Measurements from ENCODE around the gene TMEM63A.

The TMEM63A gene

DNA sequence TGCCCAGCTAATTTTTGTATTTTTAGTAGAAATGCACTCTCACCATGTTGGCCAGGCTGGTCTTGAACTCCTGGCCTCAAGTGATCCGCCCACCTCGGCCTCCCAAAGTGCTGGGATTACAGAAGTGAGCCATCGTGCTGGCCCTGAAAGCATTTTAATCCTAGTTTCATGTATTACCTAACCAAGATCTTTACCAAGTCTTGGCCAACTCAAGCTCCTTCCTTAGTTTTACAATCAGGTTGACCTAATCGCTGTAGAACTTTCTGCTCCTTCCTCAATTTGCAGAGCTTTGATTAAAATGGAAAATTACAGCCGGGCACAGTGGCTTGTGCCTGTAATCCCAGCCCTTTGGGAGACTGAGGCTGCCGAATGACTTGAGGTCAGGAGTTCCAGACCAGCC lies 3.2 kb upstream of the TMEM63A start:
- no peak for DNase-seq (ENCODE audit: low read depth)

DNA sequence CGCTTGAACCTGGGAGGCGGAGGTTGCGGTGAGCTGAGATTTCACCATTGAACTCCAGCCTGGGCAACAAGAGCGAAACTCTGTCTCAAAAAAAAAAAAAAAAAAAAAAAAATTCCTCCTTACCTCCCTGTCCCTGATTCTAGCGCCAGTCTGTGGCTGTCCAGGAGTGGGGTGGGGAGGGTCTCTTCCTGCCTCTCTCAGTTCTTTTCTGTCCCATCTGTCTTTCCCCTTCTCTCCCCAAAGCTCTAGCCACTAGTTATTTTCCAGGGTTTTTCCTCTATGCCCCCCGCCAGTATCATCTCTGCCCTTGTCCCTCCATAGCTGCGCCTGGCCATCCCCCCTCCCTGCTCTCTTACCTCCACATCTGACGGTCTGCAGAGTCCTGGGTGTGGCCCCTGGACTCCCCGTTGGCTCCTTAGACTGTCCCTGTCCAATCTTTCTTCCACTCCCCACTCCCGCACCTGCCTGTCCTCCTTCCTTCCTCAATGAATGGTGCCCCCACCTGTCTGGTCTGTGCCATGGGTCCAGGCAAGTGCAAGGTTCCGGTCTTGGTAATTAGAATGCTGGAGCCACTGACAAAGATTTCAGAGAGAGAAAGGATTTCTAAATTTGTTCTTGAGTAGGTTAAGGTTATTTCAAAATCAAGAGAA lies 1.6 kb upstream of the TMEM63A start:
- DNase-seq (ENCODE audit: low read depth), result no peak

DNA sequence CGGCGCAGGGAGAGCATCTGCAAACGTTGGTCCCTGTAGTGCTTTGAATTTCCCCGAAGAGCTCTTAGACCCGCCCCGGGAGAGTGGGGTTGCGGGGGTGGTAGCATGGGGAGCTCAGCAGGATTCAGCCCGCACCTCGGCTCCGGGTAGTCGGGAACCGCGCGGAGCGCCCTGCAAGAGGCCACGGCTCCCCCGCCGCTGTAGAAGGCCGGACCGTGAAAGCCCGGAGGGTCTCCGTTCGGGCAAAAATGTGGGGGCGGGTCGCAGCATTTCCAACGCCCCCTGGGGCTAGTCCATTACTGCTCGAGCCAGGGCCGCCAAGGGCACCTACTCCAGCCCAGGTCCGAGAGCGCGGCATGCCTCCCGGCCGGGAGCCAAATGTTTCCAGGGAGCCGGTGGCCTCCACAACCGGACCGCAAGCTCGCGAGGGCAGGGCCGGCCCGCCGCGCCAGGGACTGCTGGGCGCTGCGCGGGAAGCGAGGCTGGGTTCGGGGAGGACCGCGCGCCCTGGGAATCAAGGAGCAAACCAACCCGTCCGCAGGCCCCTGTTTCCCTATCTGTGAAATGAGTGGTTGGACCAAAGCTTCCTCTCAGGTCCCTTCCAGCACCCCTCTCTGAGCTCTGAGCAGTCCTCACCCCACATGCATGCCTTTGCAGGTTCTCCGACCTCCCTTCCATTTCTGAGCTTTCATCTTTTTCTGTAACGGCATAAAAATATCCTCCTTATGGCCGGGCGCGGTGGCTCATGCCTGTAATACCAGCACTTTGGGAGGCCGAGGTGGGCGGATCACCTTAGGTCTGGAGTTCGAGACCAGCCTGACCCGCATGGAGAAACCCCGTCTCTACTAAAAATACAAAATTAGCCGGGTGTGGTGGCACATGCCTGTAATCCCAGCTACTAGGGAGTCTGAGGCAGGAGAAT lies 775 bp upstream of the TMEM63A start:
- DNase-seq (ENCODE audit: low read depth), result no peak

DNA sequence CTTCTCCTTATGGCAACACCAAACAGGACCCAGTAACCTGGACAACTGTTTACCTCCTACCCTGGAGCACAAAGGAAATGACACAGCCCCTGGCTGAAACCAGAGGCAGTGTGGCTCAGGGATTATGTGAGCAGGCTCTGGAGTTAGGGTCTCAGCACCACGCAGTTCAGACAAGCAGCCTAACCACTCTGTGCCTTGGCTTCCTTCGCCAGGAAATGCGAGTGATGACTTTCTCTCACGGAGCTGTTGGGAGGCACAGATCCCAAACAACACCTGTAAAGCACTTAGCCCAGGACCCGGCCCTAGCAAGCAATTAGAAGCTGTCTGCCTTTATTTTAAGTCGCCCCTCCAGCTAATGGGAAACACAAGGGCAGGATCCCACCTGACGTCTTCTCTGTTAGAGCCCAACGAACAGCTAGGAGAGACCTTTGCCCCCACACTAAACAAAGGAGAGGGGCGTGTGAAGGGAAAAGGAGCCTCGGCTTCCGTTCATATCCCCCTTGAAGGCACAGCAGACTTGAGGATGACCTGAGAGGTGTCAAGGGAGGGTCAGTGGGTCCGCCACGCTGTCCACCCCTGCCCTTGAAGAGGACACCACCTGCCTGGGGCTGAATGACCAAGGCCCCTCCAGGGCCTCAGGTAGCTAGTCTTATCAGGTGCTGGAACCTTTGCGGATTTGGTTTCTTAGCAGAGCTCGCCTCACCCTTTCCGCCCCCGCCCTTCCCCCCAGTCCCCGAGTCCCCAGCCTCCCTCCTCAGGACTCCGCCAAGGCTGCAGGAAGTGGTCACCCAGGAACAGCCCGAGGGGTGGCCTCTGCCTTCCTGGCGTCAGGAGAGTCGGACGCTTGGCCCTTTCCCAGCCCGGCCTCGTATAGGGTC lies 860 bp downstream of the TMEM63A start:
- DNase-seq (ENCODE audit: low read depth), result no peak

DNA sequence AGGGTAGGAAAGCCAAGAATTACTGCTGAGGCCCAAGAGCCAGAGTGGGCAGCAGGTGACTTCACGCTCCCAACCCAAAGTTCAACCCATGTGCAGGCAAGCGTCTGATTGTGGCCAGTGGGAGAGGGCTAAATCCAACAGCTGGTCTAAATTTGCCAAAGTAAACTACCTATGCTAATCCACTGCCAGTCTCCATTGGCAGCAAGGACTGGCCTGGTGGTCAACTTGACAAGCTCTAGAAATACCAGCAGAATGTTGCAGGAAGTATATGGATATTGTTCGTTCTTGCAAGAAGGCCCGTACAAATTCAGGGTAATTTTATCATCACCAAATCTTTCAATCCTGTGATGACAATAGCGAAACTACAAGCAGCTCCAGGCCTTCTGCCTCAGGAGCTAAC lies 1.5 kb downstream of the TMEM63A start:
- no peak for DNase-seq (ENCODE audit: low read depth)

DNA sequence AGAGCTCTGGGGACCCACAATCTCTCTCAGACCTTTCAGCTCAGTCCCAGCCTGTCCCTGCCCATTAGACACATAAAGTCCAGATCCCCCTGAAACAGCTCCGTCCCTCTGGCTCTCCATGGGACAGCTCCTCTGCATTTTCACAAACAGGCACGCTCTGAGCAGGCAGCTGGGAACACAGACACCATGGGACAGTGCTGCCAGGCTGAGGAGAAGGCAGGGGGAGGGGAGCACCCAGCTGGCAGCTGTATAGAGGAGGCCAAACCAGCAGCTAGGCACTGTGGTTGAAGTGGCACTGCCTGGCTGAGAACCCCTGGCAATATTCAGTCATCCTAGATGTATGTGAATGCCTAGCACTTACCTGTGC lies 2.0 kb downstream of the TMEM63A start:
- no peak for DNase-seq (ENCODE audit: low read depth)

DNA sequence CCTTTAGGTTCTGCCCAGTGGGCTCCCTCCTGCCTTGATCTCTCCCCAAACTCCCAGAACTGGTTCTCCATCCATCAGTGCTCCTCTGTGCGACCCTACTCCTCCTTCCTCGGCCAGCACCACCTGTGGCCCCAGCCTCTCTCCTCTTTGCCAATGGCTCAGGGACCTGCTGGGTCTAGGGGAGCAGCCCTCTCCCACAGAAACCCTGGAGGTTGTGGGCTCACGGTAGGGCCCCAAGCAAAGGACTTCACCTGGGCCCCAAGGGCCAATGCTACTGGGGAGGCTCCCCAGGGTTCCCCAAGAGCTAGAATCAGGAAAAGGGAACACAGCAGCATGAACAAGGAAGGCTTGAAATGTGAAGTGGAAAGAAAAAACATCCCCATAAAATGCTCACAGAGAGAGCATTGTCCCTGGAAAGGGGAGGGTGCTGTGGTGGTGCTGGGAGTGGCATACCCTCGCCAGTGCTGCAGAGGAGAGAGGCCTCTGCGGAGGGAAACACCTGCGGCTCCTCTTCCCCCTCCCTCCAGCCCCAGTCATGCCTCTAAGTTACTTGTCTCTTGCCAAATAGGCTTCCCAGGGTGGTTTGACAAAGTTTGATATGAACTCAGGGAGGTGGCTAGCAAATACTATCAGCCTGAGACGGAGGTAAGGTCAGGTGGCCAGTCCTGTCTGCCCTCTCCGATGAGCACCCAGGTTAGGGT lies 2.5 kb downstream of the TMEM63A start:
- no peak for DNase-seq (ENCODE audit: low read depth)

DNA sequence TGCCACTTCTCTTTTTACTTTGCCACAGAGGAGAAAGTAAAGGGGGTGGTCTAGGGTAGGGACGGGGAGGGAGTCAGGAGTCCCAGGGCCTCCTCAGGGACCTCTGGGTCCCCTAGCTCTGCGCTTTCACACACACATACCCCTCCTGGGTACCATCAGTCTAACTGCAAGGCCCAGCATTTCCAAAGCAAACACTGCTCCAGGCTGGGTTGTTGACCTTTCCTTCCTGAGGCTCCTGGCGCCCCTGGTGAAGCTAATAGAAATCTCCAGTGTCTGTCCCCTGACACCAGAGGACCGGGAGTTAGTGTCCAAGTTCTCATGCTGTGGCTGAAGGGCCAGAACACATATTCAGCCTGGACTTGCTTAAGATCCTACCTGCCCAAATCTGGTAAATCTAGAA lies 3.9 kb downstream of the TMEM63A start:
- DNase-seq (ENCODE audit: low read depth), result no peak

DNA sequence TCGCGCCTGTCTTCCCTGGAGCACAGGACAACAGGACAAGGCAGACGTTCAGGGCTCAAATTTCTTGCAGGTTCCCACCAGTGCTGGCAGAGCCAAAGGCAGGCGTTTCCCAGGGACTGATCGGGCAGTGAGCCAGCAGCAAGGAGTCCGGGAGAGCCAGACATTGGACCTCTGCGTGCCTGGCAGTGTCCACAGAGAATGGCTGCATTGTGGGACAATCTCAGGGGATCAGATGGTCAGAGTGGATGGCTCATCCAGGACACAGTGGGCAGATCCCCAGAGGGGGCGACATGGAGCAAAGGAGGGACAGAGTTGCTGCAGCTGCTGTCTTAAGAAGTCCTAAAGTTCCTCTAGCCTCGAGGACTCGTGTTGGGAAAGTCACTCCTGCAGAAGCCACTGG lies 4.6 kb downstream of the TMEM63A start:
- DNase-seq (ENCODE audit: low read depth), result no peak

DNA sequence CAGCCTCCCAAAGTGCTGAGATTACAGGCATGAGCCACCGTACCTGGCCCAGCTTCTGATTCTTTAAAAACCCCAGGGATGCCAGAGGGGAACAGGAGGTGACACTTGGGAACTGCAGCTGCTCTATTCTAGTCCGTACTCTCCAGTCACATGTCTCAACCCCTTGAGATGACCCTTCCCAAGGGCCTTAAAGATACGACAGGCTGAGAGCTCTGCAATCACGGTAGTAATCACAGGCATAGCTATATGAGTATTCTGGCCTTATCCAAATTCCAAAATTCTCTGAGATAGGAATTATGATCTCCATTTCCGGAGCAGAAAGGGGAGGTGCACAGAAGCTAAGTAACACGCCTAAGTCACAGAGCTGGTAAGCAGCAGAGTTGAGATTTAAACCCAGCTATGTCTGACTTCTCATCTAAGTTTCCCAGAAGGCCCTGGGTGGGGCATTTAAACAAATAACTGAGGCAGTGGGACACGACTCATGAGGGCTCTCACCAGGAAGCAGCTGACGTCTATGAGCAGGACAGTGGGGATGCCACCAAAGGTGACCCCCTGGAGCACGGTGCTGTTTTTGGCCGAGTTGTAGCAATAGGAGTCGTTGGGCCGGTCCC lies 5.2 kb downstream of the TMEM63A start:
- no peak for DNase-seq (ENCODE audit: low read depth)

DNA sequence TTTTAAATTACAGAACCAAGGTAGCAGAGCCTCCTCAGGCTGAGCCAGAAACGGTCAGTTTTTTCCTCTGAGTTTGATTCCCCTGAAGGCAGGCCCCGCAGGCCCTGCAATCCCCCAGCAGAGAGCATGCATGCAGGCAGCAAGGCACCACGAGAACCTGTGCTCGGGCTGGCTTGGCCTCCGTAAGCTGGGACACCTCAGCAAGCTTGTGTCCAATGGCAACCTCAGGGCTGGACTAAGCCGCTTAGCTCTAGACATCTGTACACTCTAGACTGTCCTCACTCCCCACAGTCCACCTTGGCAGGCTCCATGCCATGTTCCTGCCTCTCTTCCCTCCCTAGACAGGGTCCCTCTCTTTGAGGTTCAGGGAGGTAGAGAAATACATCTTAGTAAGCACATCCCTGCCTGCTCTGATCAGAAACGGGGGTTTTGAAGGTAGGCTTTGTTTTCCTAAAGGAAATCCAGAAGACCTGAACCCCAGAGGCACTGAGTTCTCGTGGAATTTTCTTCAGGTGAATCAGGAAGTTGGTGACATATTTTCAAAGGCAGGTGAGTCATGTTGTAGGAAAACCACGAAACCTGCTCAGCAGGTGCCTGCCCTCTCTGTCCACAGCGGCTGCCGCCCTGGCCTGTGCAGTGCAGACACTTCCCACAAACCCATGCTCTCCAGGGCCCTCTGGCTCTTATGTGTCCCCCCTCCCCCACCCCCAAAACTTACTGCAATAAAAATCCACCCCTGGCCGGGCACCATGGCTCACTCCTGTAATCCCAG lies 7.0 kb downstream of the TMEM63A start:
- DNase-seq (ENCODE audit: low read depth), result no peak

DNA sequence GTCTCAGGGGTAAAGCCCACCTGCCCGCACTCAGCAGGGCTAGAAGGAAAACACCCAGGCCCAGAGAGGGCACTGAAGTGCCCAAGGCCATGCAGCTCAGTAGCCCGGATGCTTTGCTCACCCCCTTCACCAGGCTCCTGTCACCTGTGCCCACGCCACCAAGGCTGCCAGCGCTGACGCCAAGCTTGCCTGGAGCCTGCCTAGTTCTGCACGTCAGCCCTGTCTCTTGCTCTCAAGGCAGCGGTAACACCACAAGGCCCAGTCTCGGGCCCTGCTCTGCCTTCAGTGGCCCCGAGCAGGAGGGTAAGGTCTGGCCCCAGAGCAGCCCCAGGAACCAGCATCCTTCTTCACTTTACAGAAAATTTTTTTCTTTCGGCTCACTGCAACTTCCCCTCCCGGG lies 7.7 kb downstream of the TMEM63A start:
- DNase-seq (ENCODE audit: low read depth), result no peak

DNA sequence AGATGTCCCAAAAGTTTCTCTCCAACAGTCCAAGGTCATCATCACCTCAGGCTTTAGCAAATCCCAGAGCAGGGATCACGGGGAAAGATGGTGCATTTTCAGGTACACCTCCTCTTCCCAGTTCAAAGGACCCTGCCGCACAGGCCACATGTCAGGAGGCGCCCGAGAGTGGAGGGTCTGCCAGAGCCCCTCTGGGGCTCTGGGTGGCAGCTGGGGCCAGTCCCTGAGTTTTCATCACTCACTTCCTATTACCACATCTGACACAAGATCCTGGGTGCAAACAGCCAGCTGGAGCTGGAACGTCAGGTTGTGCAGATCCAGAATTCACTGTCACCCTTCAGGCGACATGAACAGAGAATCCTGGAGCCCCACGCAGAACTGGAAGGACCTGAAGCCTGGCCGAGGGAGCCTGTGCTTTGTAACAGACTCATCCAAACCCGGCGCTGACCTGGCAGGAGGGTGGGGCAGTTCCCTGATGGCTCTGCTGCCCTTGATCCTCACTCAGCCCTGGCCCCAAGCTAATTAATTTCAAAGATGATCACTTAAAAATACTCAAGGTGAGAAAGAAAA lies 8.8 kb downstream of the TMEM63A start:
- no peak for DNase-seq (ENCODE audit: low read depth)

DNA sequence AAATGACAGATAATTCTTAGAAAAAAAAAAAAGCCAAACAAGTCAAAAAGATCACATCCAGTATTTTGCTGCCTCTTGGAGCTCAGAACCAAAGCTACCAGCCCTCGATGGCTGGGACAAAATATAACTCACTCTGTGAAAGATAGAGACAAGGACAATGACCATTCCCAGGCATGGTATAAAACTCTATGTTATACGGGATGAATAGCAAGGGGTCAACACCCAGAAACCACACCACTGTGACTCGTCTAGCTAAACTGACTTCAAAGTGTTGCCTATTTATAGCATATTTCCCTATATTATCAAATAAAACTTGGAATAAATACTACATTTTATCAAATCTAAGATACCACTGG lies 10.1 kb downstream of the TMEM63A start:
- DNase-seq (ENCODE audit: low read depth), result no peak

DNA sequence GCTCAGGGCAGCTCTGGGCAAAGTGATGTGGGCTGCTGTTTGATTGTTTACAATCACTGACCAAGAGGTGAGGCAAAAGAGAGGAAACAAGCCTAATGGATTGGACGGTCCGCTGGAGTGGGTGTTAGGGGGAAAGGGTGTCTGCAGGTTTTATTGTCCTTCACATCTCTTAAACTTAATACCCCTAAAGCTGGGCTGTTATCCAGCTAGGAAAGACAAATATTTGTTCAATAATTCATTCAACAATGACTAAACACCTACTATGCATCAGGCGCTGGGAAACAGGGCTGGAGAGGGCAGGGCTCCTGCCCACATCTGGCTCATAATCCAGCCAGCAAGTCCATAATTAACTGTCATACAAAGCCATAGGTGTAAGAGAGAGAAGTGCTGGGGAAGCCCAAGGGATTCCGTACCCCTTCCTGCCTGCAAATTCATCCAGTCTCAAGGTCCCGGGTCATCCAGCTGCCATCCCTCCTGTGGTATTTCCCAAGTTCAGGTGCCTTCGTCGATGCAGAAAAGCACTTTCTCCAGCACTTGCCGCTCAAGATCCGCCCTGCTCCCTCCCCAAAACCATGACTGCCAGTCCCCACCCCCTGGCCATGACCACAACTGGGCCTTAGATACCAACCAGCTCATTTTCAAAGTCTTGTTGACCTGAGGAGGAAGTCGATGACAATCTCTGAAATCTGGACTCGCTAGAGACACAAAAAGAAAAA lies 10.7 kb downstream of the TMEM63A start:
- DNase-seq (ENCODE audit: low read depth), result no peak

DNA sequence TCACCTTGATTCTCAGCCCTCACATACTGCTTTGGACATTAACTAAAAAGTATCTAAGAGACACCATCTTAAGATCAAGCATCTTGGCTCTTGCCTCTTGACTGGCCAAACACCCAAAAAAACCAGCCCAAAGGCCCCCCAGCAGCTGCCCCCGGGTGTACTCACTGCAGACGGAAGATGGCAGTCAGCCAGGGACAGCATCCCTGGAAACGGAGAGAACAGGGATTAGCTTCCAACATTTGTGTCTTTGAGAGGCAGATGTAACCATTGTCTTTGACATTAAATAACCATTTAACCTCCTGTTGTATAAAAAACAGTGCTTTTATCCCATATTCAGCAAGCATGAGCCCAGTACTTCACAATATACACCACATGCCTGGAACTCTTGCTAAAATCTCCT lies 11.3 kb downstream of the TMEM63A start:
- no peak for DNase-seq (ENCODE audit: low read depth)

DNA sequence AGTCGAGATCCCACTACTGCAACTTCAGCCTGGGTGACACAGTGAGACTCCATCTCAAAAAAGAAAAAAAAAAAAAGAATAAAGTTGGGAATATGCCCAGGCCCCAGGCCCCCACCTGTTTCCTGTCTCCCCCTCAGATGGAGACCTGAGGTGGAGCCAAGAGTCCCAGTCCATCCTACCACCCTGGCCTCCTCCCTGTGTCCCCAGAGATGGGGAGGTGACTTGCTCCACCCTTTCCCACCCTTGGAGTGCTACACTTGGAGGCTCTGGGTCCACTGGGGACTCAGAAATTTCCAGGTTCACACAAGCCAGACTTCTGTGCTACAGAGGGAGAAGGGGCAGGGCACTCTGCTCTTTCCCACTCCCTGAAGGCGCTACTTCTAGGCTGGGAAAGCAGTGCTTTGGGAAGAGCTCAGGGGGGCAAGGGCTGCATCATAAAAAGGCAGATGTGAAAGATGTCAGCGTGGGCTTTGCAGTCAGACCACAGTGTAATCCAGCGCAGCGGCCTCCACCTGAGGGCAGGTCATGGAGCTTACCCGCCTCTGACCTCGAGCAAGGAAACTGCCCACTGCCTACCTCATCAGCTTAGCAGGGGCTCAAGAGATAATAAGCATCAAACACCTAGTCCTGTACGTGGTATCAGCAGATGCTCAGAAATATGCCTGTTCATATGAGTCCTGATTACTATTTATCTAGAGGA lies 13.4 kb downstream of the TMEM63A start:
- DNase-seq (ENCODE audit: low read depth), result no peak

DNA sequence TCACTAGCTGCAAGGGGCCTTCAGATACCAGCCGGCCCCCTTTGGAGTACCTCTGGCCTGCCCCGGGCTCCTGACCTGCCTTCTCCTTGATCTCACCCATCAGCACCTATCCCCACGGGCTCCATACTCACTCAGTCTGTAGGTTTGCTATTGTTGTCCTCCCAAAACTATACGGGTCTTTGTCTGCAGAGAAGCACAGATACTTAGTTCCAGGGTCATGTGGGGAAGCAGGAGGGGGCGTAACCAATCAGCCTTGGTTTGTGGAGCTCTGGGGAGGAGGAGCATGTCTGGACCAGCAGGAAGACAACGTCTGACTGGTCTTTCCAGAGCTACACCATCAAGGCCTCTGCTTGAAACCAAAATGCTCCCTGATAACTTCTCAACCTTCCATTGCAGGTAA lies 15.2 kb downstream of the TMEM63A start:
- DNase-seq (ENCODE audit: low read depth), result no peak
